Neural cell (in vitro differentiated cells): ENCODE data around the gene ITPRIP.

ENCODE experiments used
- EP300 ChIP-seq: fragments of 450-650 bp; conservative IDR thresholded peaks from 2 replicates; pipeline ENCODE4 v1.6.1; 2014; ENCODE audit warnings: antibody characterized with exemption, mild to moderate bottlenecking, moderate library complexity; ENCODE audit not compliant: poor library complexity, severe bottlenecking
- EZH2 ChIP-seq: fragments of 200-600, 300-800 bp; shearing (Covaris generic), sonication (generic); IDR thresholded peaks from 2 replicates; pipeline ENCODE4 v1.6.1; 2014; ENCODE audit warnings: antibody characterized with exemption, low read length, borderline replicate concordance, mild to moderate bottlenecking; ENCODE audit not compliant: insufficient read depth, poor library complexity, severe bottlenecking
- POLR2AphosphoS5 ChIP-seq: IDR thresholded peaks from 2 replicates; pipeline ENCODE4 v1.6.1; 2012
- TF ChIP-seq, protein P1 (sequence below): fragments of 450-650 bp; IDR thresholded peaks from 2 replicates; pipeline ENCODE4 v1.5.1; 2014; ENCODE audit warnings: antibody characterized with exemption, mild to moderate bottlenecking, moderate library complexity; ENCODE audit not compliant: poor library complexity, severe bottlenecking

DNA sequence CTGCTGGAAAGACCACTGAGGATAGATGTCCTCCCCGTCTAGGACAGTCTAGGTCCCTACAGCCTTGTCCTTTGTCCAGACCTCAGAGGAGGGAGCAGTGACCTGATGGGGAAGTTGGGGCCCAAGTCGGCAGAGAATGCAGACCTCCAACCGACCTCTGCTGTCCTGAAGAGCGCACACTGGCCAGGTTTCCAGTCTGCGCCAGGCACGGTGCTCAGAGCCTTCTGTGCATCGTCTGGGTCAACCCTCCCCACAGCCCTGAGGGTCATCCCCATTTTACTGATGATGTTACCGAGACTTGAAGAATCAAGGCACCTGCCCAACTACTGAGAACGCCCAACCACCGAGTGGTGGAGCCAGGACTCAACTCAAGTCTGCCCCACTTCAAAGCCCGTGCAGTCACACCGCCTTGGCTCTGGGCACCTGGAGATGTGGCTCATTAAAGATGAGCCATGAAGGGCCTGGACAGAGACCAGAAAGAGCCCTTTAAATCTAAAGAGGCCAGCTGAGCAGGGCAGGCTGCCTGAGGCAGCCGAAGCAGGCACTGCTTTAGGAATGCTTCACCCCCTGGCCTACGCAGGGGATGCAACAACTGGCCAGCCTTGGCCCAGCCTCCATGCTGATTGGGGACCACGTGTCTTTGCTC is 4.4 kb downstream of the ITPRIP start:
- TF ChIP-seq POLR2AphosphoS5: no peak
- TF ChIP-seq, protein P1, sequence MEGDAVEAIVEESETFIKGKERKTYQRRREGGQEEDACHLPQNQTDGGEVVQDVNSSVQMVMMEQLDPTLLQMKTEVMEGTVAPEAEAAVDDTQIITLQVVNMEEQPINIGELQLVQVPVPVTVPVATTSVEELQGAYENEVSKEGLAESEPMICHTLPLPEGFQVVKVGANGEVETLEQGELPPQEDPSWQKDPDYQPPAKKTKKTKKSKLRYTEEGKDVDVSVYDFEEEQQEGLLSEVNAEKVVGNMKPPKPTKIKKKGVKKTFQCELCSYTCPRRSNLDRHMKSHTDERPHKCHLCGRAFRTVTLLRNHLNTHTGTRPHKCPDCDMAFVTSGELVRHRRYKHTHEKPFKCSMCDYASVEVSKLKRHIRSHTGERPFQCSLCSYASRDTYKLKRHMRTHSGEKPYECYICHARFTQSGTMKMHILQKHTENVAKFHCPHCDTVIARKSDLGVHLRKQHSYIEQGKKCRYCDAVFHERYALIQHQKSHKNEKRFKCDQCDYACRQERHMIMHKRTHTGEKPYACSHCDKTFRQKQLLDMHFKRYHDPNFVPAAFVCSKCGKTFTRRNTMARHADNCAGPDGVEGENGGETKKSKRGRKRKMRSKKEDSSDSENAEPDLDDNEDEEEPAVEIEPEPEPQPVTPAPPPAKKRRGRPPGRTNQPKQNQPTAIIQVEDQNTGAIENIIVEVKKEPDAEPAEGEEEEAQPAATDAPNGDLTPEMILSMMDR: no peak
- TF ChIP-seq EZH2: no peak
- no peak for TF ChIP-seq EP300
